CD14-positive monocyte (primary cell): Measurements from ENCODE around the gene MPV17L2. TPM values are rescaled to one million over a fixed set of nuclear protein-coding genes. Genes with fewer than 3 reads are reported as not detected.
A peak's percentile ranks its signal among the peaks of the same experiment; 100 is the strongest.

Source experiments
- DNase-seq, 3 donors: peaks; one replicate each; pipeline ENCODE4 v3.0.0-alpha.2; 2011 to 2022
- H2AFZ ChIP-seq: 2 replicates; pipeline ENCODE4 v1.6.0; 2012; ENCODE audit warnings: mild to moderate bottlenecking, low read depth, low read length, inconsistent platforms; ENCODE audit not compliant: insufficient read depth, poor library complexity, severe bottlenecking
- H3K27ac ChIP-seq, 2 donors: 1 replicate in 1 of 2; 2 replicates in 1 of 2; pipeline ENCODE4 v1.5.1; 2012 to 2013; ENCODE audit warnings: low read length in 2 of 2, control low read depth in 1 of 2, inconsistent platforms in 1 of 2, low read depth in 1 of 2, mild to moderate bottlenecking in 1 of 2
- H3K27me3 ChIP-seq, 2 donors: one replicate each; pipeline versions ENCODE4 v1.6.0 to v1.6.1; 2011 to 2013; ENCODE audit warnings: low read length in 2 of 2; ENCODE audit not compliant: control insufficient read depth in 2 of 2, insufficient read depth in 2 of 2
- H3K36me3 ChIP-seq, 2 donors: replicated peaks in 1 of 2; 1 replicate in 1 of 2; 2 replicates in 1 of 2; pipeline versions ENCODE4 v1.5.1 to v1.6.1; 2012 to 2013; ENCODE audit warnings: low read length in 2 of 2, control low read depth in 1 of 2, inconsistent platforms in 1 of 2, mild to moderate bottlenecking in 1 of 2; ENCODE audit not compliant: insufficient read depth in 2 of 2, control insufficient read depth in 1 of 2
- H3K4me1 ChIP-seq, 2 donors: 1 replicate in 1 of 2; 2 replicates in 1 of 2; pipeline versions ENCODE4 v1.5.1 to v1.6.1; 2012 to 2013; ENCODE audit warnings: low read length in 2 of 2, control low read depth in 1 of 2, inconsistent platforms in 1 of 2, mild to moderate bottlenecking in 1 of 2, moderate library complexity in 1 of 2; ENCODE audit not compliant: insufficient read depth in 2 of 2, control insufficient read depth in 1 of 2
- H3K4me2 ChIP-seq: replicated peaks from 2 replicates; pipeline ENCODE3; 2012; ENCODE audit warnings: low read length, moderate library complexity, mild to moderate bottlenecking; ENCODE audit not compliant: poor library complexity, severe bottlenecking; ENCODE audit errors: extremely low read depth
- H3K4me3 ChIP-seq, 3 experiments: fragments of 200-600 bp in 1 of 3; sonication (generic) in 1 of 3; replicated peaks in 1 of 3; 1 replicate in 2 of 3; 2 replicates in 1 of 3; pipeline ENCODE4 v1.5.1; 2011 to 2013; ENCODE audit warnings: low read length in 3 of 3, mild to moderate bottlenecking in 3 of 3, control low read depth in 2 of 3, low read depth in 2 of 3, inconsistent platforms in 1 of 3, moderate library complexity in 1 of 3
- H3K79me2 ChIP-seq: 2 replicates; pipeline ENCODE4 v1.6.0; 2012; ENCODE audit warnings: mild to moderate bottlenecking, control low read depth, inconsistent platforms, low read length, moderate library complexity; ENCODE audit not compliant: insufficient read depth
- H3K9ac ChIP-seq: 2 replicates; pipeline ENCODE4 v1.6.0; 2017; ENCODE audit warnings: low read length, mild to moderate bottlenecking; ENCODE audit not compliant: insufficient read depth, poor library complexity, severe bottlenecking
- H3K9me3 ChIP-seq, 2 donors: replicated peaks in 1 of 2; 1 replicate in 1 of 2; 2 replicates in 1 of 2; pipeline versions ENCODE4 v1.5.1 to v1.6.1; 2012 to 2013; ENCODE audit warnings: low read length in 2 of 2, control low read depth in 1 of 2; ENCODE audit not compliant: control insufficient read depth in 1 of 2, insufficient read depth in 1 of 2
- H4K20me1 ChIP-seq: 2 replicates; pipeline ENCODE4 v1.6.0; 2012; ENCODE audit warnings: mild to moderate bottlenecking, low read length, control low read depth, moderate library complexity; ENCODE audit not compliant: insufficient read depth
- H3K27ac Mint-ChIP-seq, 7 donors: one replicate each; pipeline ENCODE4 v1.8.0; 2020; ENCODE audit warnings: mild to moderate bottlenecking in 7 of 7, mixed read lengths in 7 of 7, moderate library complexity in 6 of 7, inconsistent platforms in 2 of 7
- H3K27me3 Mint-ChIP-seq, 3 donors: one replicate each; pipeline ENCODE4 v1.8.0; 2021 to 2022; ENCODE audit warnings: low read depth in 3 of 3, mild to moderate bottlenecking in 3 of 3, mixed read lengths in 3 of 3, moderate library complexity in 3 of 3, inconsistent platforms in 1 of 3
- H3K36me3 Mint-ChIP-seq, 2 donors: one replicate each; pipeline ENCODE4 v1.8.0; 2020; ENCODE audit warnings: mixed read lengths in 2 of 2, inconsistent platforms in 1 of 2, mild to moderate bottlenecking in 1 of 2
- H3K4me1 Mint-ChIP-seq: one replicate; pipeline ENCODE4 v1.8.0; 2020; ENCODE audit warnings: mild to moderate bottlenecking, mixed read lengths
- H3K4me3 Mint-ChIP-seq, 2 donors: one replicate each; pipeline ENCODE4 v1.8.0; 2020; ENCODE audit warnings: mild to moderate bottlenecking in 2 of 2, mixed read lengths in 2 of 2, moderate library complexity in 1 of 2
- H3K9me3 Mint-ChIP-seq, 7 donors: one replicate each; pipeline ENCODE4 v1.8.0; 2020 to 2022; ENCODE audit warnings: mixed read lengths in 7 of 7, mild to moderate bottlenecking in 6 of 7, moderate library complexity in 6 of 7, inconsistent platforms in 2 of 7
- CTCF ChIP-seq: fragments of 200-600 bp; IDR thresholded peaks from one replicate; pipeline ENCODE4 v1.8.0; 2022; ENCODE audit warnings: antibody characterized with exemption, mild to moderate bottlenecking
- WGBS: methylation state at CpG from one replicate; pipeline ENCODE4 v1.1.5; 2013; ENCODE audit warnings: missing lambda C conversion rate; ENCODE audit not compliant: insufficient coverage; 5-methylcytosine and 5-hydroxymethylcytosine counted together
- intact Hi-C, 2 donors: fragments of 100-400 bp; cut with micrococcal nuclease; formaldehyde crosslinking; loops; one replicate each; pipeline versions ENCODE4 v1.15.0 to v1.15.1; 2023
- polyA plus RNA-seq, 3 donors: library from polyadenylated mRNA; depleted of rRNA in 1 of 3; unstranded in 2 of 3; stranded (reverse) in 1 of 3; fragments of 300-500 nt in 2 of 3; fragments of >200 nt in 1 of 3; fragmentation: Illumina TruSeq in 2 of 3; gene quantifications; 1 replicate in 2 of 3; 2 replicates in 1 of 3; pipeline ENCODE4 v1.2.3, GENCODE V29; 2012 to 2021

Gene MPV17L2
- polyA plus RNA-seq, 3 donors: 14.3 to 20.2 (median 15.0) TPM

GRCh38 chr19:18149596-18149975 is 43.4 kb upstream of the MPV17L2 start:
- intact Hi-C loops: no loop called here
- Histone ChIP-seq H3K9me3 (no peaks in the 10 kb centered on the region), H3K4me3 (no peak overlapping the region), H2AFZ (no peak overlapping the region), H3K4me2 (no peak overlapping the region), H3K27me3 (no peaks in the 10 kb centered on the region), H3K4me1 (peaks cover 22 to 30% of the 10 kb centered on the region in 2 donors), H3K36me3 (peaks cover 52 to 62% of the 10 kb centered on the region in 2 donors), H3K79me2 (peaks cover 13% of the 10 kb centered on the region), H3K9ac (no peak overlapping the region), H3K27ac (no peak overlapping the region), H4K20me1 (peaks cover 47% of the 10 kb centered on the region)
- no peak for TF ChIP-seq CTCF
- WGBS: 87% methylated on average over 15 of the region's 16 CpGs
- peaks cover 44 to 63% of the 10 kb centered on the region in 2 donors for H3K36me3 Mint-ChIP-seq
- H3K4me1 Mint-ChIP-seq: peaks cover 22% of the 10 kb centered on the region
- no peak for DNase-seq
- H3K9me3 Mint-ChIP-seq: peaks cover 0 to 4% (median 0%) of the 10 kb centered on the region in 7 donors
- H3K27me3 Mint-ChIP-seq: peaks cover 0 to 3% (median 2%) of the 10 kb centered on the region in 3 donors
- H3K4me3 Mint-ChIP-seq: no peak overlapping the region
- peak overlapping the region in 1 of 7 donors; percentile 46 for H3K27ac Mint-ChIP-seq

- 93% methylated on average over 16 of the region's 18 CpGs for WGBS
- intact Hi-C loops: loop anchor here (5.0 to 10.0 kb wide), 4 partner anchors 34 to 144 kb away; partner anchors contain the start of genes ARRDC2 (in 1 of the 2), MPV17L2 (in 1 of the 2) and RAB3A (in 1 of the 2)
- H3K27ac Mint-ChIP-seq: peak overlapping the region in 4 of 7 donors; percentile 54 to 98 (median 96)
- H3K4me3 Mint-ChIP-seq: peak overlapping the region; percentile 87 to 93
- Histone ChIP-seq H3K4me1 (peaks cover 22 to 32% of the 10 kb centered on the region in 2 donors), H3K9ac (peak overlapping the region; percentile 95), H3K79me2 (peaks cover 13% of the 10 kb centered on the region), H4K20me1 (peaks cover 41% of the 10 kb centered on the region), H3K36me3 (peaks cover 38 to 50% of the 10 kb centered on the region in 2 donors), H3K27me3 (no peaks in the 10 kb centered on the region), H3K27ac (peak overlapping the region; percentile 3 to 94), H3K4me3 (peak overlapping the region in 1 of 3 experiments; percentile 92), H2AFZ (no peak overlapping the region), H3K4me2 (peak overlapping the region; percentile 98), H3K9me3 (no peaks in the 10 kb centered on the region)
- peaks cover 0 to 3% (median 0%) of the 10 kb centered on the region in 7 donors for H3K9me3 Mint-ChIP-seq
- peaks cover 0 to 2% (median 1%) of the 10 kb centered on the region in 3 donors for H3K27me3 Mint-ChIP-seq
- peaks cover 23% of the 10 kb centered on the region for H3K4me1 Mint-ChIP-seq
- DNase-seq: no peak
- H3K36me3 Mint-ChIP-seq: peaks cover 33 to 53% of the 10 kb centered on the region in 2 donors
- TF ChIP-seq CTCF: no peak
Measured at GRCh38 chr19:18150776-18151624, 42.0 kb upstream of the MPV17L2 start.
